Activated T-cell treated with anti-CD3 and anti-CD28 coated beads for 48 hours (primary cell): ENCODE results near the gene PLEKHA5.
"Not testable (repeated sequence)": the region's sequence is repeated elsewhere in the genome, so short reads cannot be mapped to it uniquely, and the experiment has no call there.

ENCODE experiments used
- DNase-seq: peaks from one replicate; pipeline ENCODE4 v3.0.0-alpha.2; 2020; ENCODE audit warnings: low read depth

The PLEKHA5 gene

GRCh38 chr12:19201661-19202060, 72.1 kb downstream of the PLEKHA5 start:
- no peak for DNase-seq

DNA sequence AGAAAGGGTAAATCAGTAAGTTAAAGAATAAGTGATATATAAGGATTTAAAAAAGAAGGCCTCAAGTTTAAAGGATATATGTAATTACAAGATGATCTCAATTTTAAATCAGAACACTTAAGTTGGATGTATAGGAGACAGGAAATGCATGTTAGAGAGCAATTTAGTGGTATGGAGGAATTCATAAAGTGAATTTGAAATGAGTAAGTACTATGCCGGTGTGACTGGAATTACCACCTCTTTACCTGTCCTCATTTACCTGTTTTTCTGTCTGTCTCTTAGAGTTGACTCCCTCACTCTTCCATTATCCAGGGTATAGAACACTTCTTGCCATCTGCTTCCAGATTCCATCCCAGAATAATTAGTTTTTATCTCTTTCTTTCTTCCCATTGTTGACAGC, 73.5 kb downstream of the PLEKHA5 start:
- DNase-seq = no peak

DNA sequence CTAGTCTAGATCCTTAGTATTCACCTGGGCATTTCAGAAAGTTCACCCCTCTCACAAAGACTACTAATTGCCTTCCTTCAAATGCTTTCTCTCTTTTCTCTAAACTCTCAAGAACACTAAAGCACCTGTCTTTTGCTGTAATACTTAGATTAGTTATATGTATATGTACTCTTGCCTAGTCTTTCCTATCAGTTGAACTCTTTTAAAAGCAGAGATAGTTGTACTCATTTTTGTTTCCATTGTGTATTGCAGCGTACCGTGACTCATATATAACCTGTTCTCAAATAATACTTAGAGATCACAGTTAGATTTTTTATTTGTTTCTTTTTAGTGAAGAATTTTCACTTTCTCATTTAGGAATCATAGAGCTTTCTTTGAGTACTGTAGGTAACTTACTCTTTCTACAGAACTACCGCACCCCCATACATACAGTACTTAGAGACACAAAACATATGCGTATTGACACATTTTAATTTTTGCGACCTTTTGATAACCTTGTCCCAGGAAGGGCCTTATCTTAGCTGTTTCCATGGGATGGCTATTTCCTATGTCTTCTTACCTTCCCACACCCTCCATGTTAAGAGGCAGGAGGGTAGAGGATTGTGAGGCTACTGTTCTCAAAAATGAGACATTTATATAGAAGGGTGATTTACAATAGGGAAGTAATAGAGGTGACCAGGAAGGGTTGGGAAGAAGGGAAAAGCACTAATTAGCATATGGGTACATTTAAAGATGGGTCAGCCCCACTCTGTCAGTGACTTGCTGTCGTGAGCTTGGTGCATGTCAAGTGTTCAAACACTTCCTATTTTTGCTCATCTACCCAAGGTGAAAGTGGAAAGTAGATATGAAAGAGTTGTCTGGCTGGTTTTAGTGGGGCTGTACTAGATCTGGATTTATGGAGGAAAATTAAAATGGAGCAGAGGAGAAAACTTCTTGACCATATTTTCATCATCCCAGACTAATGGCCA, 74.3 kb downstream of the PLEKHA5 start:
- DNase-seq = no peak

DNA sequence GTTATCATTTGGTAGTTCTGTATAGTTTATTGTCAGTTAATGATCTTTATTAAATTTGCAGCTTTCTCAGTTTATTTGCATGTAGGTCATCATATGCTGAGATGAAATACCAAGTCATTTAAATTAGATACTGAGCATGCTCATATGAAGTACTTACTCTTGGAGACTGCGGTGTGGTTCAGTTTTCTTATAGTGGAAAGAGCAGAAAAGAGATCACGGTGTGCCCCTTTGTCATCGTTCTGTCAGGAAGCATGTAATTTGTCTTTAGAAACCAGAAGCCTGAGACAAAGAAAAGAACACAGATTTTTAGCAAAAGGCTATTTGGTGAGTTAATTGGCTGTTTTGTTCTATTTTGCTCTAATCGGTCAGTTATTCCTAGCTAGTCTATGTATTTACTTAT, 75.6 kb downstream of the PLEKHA5 start:
- no peak for DNase-seq

DNA sequence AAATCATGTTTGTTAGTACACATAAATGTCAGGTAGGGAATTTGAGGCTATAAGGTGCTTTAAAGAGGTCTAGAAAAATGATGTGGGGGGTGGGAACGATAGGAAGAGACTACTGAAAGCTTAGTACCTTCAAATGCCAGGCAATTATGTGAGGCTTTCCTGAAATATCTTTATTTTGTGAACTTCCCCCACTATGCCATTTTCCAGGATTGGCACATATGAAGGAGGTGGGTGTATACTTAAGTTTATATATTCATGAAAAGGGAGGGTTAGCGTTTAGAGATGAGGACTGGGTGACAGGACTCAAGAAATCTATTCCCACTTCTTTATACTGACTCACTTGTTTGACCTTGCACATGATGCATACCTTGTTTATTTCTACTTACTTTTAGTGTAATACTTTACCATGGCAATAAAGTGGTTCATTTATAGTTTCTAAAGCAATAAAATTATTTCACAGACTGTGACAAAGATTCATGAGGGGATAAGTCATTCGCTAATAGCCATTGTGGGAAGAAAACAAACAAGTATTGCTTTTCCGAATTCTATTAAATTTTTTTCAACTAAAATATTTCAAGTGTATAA, 77.1 kb downstream of the PLEKHA5 start:
- no peak for DNase-seq

- DNase-seq = no peak
Observed at GRCh38 chr12:19208456-19208855, 78.9 kb downstream of the PLEKHA5 start.

DNA sequence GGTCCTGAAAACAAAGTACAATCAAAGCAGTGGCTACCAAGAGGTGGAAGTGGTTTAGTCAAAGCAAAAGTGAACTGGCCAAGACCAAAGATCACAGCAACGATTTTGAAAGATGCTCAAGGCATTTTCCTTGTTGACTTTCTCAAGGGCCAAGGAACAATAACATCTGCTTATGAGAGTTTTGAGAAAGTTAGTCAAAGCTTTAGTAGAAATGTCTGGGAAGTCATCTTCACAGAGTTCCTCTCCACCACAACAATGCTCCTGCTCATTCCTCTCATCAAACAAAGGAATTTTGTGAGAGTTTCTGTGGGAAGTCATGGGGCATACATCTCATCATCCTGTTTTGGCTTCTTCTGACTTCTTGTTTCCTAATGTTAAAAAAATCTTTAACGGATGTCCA, 80.1 kb downstream of the PLEKHA5 start:
- no peak for DNase-seq

DNA sequence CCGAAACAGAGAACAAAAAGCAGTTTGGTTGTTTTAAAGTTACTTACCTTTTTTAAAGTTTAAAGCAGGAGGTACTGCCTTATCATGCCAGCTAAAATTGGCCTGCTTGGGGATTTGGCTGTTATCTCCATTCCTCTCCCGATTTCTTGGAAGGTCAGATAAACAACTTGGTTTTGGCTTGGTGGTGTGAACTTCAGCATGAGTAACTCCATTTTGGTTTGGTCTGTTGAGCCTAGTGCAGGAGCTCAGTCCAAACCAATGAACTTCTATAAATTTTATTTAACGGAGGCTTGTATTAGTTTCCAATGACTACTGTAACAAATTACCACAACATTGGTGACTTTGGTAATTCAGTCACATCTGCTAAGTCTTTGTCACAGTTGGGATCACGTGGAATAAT, 82.3 kb downstream of the PLEKHA5 start:
- no peak for DNase-seq

DNA sequence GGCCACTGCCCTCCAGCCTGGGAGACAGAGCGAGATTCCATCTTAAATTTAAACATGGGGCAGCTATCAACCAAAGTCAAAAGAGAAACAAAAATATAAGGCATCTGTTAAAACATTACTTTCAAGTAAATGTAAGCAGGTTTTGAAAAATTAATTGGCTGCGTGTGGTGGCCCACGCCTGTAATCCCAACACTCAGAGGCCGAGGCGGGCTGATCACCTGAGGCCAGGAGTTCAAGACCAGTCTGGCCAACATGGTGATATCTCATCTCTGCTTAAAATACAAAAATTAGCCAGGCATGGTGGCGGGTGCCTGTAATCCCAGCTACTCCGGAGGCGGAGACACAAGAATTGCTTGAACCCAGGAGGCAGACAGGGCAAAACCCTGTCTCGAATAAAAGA, 82.7 kb downstream of the PLEKHA5 start:
- DNase-seq = no peak

DNA sequence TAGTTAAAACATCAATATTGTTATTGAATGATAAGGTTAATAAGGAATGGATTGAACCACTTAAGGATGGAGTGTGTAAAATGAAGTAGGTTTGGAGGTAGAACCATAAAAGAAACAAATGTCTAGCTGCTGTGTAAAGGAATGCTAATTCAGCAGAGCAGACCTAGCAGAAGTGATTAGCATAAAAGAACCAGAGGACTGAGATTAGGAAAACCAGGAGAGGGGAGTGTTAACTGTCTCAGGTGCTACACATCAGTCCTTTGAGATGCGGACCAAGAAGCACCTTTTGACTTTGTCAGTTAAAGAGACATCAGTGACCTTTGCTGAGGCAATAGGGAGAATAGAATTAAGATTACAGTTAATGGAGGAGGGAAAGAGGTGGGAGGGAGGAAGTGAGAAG, 84.5 kb downstream of the PLEKHA5 start:
- DNase-seq = no peak

DNA sequence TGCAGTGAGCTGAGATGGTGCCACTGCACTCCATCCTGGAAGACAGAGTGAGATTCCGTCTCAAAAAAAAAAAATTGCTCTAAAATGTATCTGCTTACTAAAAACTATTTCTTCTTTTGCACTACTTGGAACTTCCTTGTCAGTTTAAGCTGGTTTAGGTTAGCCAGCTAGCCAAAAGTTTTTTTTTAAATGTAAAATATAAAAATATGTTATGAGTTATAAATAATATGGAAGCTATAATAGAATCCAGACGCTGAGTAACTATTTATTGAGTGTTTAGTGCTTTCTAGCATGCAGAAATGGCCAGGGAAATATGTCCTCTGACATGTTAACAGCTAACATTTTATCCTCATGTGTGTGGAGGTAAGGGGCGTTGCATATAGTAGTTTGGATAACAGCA, 85.6 kb downstream of the PLEKHA5 start:
- no peak for DNase-seq

- DNase-seq = no peak
Observed at GRCh38 chr12:19217446-19217845, 87.9 kb downstream of the PLEKHA5 start.

DNA sequence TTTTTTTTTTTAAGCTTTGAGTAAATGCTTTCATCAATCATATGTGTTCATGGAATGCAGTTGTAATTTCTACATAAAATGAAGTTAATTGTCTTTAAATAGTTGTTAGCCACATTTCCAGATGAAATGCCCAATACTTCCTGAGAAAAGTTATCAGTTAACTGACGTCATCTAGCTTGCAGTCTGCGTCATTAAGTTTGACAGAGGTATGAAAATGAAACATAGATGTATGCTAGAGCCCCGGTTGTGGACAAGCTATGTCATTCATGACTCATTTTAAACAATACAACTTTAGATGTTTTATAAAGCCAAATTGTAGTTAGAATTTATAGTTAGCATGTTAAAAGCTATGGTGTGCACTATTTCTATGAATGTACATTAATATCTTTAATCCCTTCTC, 90.7 kb downstream of the PLEKHA5 start:
- no peak for DNase-seq

- DNase-seq = no peak
Observed at GRCh38 chr12:19220852-19221466, 91.4 kb downstream of the PLEKHA5 start.

GRCh38 chr12:19222558-19222957, 93.0 kb downstream of the PLEKHA5 start:
- DNase-seq = no peak

- DNase-seq = no peak
Observed at GRCh38 chr12:19223018-19223417, 93.5 kb downstream of the PLEKHA5 start.

- DNase-seq = no peak
Observed at GRCh38 chr12:19223695-19224094, 94.2 kb downstream of the PLEKHA5 start.

GRCh38 chr12:19224746-19225145, 95.2 kb downstream of the PLEKHA5 start:
- no peak for DNase-seq

GRCh38 chr12:19227190-19227879, 97.8 kb downstream of the PLEKHA5 start:
- DNase-seq = no peak

DNA sequence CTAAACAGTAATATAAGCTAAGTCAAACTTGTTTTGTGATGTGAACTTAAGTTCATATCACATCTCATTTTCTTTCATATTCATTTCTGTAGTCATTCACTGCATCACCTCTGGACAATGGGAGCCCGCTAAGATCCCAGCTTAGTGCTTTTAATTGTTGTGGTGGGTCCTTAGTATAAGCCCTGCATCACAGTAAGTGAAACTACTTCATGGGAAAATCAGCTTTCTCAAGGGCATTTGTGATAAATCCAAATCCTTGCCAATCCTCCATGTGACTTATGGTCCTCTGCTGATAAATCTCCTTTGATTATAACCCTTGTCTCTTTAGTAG, 98.3 kb downstream of the PLEKHA5 start:
- DNase-seq = no peak

DNA sequence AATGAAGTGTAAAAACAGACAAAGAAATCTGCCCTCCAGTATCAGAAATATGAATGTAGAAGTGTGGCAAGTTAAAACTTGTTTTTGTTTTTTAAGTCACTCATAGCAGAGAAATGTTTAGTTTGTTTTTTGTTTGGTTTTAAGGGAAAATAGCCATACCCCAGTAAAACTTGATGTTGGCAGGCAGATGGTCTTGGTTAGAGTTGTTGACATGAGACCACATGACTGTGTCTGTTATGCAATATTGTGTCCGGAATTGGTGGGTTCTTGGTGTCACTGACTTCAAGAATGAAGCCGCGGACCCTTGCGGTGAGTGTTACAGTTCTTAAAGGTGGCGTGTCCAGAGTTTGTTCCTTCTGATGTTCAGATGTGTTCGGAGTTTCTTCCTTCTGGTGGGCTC, 99.5 kb downstream of the PLEKHA5 start:
- DNase-seq = not testable (repeated sequence)

DNA sequence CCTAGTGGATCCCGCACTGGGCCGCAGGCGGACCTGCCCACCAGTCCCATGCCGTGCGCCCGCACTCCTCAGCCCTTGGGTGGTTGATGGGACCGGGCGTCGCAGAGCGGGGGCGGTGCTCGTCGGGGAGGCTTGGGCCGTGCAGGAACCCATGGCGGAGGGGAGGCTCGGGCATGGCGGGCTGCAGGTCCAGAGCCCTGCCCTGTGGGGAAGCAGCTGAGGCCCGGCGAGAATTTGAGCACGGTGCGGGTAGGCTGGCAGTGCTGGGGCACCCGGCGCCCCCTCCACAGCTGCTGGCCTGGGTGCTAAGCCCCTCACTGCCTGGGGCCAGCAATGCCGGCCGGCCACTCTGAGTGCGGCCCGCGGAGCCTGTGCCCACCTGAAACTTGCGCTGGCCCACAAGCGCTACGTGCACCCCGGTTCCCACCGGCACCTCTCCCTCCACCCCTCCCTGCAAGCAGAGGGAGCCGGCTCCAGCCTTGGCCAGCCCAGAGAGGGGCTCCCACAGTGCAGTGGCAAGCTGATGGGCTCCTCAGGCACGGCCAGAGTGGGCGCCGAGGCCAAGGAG, 100.8 kb downstream of the PLEKHA5 start:
- no peak for DNase-seq
